Measurements from ENCODE around the gene FEM1A.
"Not testable (repeated sequence)": the region's sequence is repeated elsewhere in the genome, so short reads cannot be mapped to it uniquely, and the experiment has no call there.

FEM1A gene

DNA sequence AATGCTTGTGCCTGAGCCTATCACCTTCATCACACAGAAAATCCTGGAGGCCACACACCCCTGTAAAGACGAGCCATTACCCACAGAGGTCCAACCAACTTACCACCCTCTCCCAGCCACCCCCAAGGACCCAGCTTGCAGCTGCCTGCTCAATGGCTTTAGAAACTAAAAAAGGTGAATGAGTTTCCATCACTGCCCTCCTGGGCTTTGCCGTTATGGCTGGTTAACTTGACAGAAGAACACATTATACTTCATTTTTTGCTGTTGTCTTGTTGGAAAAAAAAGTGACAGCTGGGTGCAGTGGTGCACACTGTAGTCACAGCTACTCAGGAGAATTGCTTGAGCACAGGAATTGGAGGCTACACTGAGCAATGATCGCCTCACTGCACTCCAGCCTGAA lies 17.4 kb upstream of the FEM1A start:
- no peak for DNase-seq

DNA sequence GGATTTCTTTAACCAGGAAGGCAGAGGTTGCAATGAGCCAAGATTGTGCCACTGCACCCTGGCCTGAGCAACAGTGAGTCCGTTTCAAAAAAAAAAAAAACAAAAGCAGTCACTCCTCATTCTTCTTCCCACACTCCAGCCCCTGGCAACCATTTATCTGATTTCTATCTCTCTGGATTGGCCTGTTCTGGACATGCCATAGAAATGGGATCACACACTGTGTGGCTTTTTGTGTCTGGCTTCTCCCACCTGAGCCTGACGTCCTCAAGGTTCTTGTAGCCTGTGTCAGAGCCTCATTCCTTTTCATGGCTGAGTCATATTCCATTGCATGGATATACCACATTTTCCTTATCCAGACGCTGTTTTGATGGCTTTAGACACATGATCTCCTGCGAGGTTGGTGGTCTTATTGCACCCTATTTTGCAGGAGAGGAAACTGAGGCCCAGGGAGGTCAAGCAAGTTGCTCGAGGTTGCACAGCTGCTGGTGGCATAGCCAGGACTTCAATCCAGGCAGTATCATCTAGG lies 15.8 kb upstream of the FEM1A start:
- no peak for DNase-seq

DNA sequence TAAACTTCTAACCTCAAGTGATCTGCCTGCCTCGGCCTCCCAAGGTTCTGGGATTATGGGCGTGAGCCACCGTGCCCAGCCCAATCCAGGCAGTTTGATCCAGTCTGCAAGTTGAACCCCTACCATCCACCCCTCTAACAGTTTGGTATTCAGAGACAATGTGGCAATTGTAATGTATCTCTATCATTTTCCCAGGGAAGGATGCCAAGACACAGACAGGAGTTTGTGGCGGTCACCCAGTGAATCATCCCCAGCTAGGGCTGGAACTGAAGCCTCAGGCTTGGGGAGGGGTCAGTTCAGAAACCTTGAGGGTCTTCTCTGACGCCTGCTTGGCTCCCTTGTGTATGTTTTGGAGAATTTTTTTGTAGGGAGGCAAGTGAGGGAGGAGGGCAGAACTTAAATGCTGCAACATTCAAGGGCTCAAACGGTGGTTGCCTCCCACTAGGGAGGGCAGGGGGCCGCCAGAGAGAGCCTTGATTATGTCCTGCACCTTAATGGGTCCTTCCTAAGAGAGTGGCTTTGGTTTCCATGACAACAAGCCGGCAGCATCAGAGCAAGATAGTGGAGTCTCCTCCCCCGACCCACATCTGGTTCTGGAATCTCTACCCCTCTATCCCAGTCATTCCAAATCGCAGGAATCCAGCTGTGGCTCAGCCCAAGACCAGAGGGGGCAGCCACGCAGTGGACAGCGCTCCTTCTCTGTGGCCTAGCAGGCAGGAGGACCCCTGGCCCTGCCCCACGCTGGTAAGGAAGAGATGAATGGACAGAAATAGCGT lies 14.9 kb upstream of the FEM1A start:
- DNase-seq, result no peak

DNA sequence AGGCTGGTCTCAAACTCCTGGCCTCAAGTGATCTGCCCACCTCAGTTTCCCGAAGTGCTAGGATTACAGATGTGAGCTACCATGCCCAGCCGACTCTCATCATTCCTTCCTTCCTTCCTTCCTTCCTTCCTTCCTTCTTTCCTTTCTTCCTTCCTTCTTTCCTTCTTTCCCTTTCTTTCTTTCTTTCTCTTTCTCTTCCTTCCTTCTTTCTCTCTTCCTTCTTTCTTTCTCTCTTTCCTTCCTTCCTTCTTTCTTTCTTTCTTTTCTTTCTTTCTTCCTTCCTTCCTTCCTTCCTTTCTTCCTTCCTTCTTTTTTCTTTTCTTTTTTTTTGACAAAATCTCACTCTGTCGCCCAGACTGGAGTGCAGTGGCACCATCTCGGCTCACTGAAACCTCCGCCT lies 13.4 kb upstream of the FEM1A start:
- not testable (repeated sequence) for DNase-seq

DNA sequence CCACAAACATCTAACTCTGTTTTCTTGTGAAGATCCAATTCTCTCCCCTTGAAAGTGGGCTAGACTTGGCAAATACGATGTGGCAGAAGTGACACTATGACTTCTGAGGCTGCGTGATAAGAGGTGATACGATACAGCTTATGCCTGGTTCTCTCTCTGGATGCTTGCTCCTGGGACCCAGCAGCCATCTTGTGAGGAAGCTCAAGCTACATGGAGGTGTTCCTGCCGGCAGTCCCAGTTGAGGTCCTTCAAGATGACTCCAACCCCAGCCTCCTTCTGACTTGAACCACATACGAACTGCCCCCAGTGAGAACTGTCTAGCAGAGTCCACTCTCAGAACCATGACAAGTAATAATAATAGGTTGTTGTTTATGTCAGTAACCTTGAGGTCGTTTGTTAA lies 10.7 kb upstream of the FEM1A start:
- no peak for DNase-seq

DNA sequence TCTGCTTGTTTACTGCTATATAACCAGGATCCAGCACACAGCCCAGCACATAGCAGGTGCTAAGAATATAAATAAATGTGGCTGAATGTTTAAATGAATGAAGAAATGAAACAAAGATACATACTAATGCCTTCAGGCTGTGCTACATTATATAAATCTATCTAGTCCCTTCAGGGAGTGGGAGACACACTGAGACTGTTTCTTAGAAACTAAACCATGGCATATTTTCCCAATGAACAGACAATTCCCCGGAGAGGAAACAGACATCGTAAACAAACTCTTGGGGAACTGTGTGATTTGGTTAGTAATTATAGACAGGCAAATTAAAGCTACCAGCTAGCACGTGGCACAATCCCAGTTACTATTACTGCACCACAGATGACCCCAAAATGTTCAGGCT lies 9.7 kb upstream of the FEM1A start:
- DNase-seq, result no peak

DNA sequence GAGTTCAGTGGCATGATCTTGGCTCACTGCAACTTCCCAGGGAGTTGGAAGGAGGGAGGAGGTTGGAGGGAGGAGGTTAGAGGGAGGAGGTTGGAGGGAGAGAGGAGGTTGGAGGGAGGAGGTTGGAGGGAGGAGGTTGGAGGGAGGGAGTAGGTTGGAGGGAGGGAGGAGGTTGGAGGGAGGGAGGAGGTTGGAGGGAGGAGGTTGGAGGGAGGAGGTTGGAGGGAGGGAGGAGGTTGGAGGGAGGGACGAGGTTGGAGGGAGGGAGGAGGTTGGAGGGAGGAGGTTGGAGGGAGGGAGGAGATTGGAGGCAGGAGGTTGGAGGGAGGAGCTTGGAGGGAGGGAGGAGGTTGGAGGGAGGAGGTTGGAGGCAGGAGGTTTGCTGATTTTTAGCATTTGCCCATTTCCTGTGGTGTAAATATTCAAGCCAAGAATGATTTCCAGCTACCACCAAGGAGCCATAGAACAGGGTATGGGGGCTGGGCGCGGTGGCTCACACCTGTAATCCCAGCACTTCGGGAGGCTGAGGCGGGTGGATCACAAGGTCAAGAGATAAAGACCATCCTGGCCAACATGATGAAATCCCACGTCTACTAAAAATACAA lies 5.0 kb upstream of the FEM1A start:
- DNase-seq, result not testable (repeated sequence)

DNA sequence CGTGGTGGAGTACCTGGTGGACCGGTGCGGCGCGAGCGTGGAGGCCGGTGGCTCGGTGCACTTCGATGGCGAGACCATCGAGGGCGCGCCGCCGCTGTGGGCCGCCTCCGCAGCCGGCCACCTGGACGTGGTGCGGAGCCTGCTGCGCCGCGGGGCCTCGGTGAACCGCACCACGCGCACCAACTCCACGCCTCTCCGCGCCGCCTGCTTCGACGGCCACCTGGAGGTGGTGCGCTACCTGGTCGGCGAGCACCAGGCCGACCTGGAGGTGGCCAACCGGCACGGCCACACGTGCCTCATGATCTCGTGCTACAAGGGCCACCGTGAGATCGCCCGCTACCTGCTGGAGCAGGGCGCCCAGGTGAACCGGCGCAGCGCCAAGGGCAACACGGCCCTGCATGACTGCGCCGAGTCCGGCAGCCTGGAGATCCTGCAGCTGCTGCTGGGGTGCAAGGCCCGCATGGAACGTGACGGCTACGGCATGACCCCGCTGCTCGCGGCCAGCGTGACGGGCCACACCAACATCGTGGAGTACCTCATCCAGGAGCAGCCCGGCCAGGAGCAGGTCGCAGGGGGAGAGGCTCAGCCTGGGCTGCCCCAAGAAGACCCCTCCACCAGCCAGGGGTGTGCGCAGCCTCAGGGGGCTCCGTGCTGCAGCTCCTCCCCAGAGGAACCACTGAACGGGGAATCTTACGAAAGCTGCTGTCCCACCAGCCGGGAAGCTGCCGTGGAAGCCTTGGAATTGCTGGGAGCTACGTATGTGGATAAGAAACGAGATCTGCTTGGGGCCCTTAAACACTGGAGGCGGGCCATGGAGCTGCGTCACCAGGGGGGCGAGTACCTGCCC lies 708 bp downstream of the FEM1A start:
- peak; percentile 19 for DNase-seq

DNA sequence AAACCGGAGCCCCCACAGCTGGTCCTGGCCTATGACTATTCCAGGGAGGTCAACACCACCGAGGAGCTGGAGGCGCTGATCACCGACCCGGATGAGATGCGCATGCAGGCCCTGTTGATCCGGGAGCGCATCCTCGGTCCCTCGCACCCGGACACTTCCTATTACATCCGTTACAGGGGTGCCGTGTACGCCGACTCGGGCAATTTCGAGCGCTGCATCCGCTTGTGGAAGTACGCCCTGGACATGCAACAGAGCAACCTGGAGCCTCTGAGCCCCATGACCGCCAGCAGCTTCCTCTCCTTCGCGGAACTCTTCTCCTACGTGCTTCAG lies 1.3 kb downstream of the FEM1A start:
- not testable (repeated sequence) for DNase-seq

DNA sequence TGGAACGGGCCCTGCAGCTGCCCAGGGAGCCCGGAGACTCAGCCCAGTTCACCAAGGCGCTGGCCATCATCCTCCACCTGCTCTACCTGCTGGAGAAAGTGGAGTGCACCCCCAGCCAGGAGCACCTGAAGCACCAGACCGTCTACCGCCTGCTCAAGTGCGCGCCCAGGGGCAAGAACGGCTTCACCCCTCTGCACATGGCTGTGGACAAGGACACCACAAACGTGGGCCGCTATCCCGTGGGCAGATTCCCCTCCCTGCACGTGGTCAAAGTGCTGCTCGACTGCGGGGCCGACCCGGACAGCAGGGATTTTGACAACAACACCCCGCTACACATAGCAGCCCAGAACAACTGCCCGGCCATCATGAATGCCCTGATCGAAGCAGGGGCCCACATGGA lies 1.7 kb downstream of the FEM1A start:
- DNase-seq, result not testable (repeated sequence)

DNA sequence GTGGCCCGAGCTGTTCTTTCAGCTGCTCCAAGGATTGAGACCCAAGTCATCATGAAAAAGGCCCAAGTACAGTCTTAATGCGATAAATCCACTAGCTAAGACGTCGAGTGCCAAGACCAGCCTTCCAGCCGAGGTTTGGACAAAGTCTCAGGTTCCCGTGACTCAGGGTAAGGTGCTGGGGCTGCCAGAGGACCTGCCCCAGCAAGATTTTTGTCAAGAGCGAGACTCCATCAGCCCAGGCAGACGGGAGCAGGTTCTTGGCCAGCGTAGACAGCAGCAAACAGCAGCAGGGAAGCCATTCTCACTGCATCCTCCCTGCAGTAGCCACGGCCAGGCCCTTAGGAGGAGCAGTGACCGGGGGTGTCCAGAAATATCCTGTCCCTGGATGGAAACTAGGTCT lies 3.4 kb downstream of the FEM1A start:
- no peak for DNase-seq

DNA sequence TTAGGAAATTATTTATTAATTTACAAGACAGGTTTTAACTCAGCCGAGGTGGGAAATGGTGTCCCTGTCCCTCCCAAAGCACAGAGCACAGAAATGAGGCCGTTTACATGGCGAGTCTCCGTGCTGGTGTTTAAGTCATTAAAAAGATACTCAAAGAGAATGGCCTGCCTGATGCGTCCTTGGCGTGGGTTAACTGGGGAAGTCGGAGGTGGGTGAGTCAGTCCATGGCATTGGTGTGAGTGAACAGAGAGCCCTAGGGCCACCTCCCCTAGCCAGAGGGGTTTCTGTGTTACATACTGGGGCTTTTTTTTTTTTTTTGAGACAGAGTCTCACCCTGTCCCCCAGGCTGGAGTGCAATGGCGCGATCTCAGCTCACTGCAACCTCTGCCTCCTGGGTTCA lies 3.9 kb downstream of the FEM1A start:
- DNase-seq, result no peak

DNA sequence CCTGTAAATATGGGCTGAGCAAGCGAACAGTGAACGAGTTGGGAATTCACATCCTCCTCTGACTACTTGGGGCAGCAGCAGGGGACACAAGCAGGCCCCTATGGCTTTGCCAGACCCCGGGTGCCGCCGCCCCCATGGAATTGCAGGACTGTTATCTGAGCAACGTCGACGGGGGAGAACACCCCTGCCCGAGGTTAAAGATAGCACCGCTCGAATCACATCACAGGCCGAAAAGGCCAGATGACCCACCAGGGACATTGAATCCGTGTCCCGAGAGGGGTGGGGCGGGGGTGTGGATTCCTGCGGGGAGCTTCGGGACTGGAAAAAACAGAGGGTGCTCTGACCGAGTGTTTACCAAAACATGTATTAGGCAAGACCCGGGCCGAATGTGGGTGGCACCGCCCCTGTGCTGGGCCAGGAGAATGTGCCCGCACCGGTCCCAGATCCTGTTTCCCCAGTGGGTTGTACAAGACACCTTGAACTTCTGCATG lies 9.1 kb downstream of the FEM1A start:
- DNase-seq, result no peak

DNA sequence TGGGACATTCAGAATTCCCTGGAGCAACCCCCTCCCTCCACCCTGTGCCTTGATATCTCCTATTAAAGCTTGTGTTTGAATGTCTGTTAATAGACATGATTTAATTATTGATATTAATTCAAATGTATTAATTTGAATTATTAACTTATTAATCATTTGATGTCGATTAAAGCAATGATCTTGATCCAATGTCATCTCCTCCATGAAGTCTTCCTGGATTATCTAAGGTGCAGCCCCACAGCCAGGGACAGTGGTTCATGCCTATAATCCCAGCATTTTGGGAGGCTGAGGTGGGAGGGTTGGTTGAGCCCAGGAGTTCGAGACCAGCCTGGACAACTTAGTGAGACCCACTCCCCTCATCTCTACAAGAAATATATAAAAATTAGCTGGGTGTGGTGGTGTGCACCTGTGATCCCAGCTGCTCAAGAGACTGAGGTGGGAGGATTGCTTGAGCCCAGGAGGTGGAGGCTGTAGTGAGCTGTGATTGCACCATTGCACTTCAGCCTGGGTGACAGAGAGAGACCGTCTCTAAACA lies 9.6 kb downstream of the FEM1A start:
- DNase-seq, result no peak

DNA sequence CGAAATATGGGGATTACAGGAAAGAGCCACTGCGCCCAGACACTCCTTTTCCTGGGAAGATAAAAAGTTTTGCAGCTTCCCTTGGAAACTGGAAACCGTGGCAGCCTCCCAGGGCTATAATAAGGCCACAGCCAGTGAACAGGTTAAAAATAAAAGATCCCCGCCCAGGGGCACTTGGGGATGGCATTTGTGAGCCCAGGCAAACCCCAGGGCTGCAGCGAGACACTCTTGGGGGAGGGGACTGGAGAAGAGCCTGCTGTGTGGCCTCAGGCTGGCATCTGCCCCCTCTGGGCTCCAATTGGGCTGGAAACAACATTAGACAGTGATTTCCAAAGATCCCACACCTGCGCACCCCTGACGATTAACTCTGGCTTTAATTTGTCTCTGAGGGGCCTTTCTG lies 11.2 kb downstream of the FEM1A start:
- DNase-seq, result no peak

DNA sequence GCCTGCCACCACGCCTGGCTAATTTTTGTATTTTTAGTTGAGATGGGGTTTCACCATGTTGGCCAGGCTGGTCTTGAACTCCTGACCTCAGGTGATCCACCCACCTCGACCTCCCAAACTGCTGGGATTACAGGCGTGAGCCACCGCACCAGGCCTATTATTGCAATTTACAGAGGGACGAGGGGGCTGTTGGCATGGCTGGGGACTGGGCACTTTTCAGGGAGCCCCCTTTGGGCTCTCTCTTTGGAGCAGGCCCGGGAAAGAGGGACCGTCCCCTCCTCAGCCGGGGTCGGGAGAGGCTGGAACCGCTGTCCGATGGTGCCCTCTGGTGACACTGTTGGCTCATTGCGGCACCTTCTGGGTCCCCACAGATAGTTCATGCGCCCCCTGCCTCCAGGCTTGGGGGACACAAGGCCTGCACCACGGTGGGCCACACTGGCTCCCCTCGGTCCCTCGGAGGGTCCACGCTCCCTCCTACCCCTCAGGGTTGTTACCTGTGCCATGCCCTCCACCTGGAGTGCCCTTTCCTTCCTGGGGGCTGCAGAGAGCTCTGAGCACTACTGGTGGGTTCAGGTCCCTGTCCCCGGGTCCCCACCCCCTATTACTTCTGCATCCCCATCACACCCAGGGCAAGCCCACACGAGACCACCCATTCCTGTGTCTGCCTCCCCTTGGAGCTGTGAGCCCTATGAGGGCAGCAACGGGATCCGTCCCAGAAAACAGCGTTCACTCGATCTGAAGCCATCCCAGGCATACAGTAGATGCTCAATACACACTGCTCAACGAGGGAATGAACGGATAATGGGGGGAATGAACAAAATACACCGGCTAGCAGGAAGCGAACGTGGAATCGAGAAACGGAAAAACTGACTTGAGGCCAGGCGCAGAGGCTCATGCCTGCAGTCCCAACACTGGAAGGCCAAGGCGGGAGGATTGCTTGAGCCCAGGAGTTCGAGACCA lies 12.5 kb downstream of the FEM1A start:
- DNase-seq, result peak; percentile 85

DNA sequence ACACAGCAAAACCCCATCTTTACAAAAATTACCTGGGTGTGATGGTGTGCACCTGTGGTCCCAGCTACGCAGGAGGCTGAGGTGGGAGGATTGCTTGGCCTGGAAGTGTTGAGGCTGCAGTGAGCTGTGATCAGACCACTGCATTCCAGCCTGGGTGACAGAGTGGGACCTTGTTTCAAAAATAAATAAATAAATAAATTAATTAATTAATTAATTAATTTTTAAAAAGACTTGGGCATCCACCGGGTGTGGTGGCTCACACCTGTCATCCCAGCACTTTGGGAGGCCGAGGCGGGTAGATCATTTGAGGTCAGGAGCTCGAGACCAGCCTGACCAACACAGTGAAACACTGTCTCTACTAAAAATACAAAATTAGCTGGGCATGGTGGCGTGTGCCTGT lies 13.6 kb downstream of the FEM1A start:
- not testable (repeated sequence) for DNase-seq

DNA sequence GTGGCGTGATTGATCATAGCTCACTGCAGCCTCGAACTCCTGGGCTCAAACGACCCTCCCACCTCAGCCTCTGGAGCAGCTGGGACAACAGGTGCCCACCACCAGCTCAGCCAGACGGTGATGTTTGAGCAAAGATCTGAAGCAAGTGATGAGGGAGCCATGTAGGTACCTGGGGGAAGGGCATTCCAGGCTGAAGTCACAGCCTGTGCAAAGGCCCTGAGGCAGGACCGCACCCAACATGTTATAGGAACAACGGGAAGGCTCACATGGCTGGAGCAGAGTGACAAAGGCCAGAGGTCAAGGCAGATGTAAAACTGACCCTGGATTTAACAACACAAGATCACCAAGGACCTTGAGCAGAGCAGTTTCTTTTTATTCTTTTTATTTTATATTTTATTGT lies 14.8 kb downstream of the FEM1A start:
- no peak for DNase-seq

DNA sequence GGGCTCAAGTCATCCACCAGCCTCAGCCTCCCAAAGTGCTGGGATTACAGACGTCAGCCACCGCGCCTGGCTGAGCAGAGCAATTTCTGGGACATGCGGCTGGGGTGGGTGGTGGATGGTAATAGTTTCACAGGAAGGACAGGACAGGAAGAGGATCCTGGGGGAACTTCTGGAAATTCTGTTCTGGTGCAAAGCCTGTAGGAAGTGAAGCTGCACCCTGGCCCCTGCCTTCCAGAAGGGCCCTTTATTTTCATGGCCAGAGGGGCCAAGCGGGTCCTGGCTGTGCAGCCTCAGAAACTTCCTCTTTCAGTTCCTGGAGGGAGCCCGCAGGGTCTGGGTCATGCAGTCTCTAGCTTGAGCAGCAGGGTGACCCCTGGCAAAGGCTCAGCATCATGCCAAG lies 15.7 kb downstream of the FEM1A start:
- DNase-seq, result peak; percentile 55

DNA sequence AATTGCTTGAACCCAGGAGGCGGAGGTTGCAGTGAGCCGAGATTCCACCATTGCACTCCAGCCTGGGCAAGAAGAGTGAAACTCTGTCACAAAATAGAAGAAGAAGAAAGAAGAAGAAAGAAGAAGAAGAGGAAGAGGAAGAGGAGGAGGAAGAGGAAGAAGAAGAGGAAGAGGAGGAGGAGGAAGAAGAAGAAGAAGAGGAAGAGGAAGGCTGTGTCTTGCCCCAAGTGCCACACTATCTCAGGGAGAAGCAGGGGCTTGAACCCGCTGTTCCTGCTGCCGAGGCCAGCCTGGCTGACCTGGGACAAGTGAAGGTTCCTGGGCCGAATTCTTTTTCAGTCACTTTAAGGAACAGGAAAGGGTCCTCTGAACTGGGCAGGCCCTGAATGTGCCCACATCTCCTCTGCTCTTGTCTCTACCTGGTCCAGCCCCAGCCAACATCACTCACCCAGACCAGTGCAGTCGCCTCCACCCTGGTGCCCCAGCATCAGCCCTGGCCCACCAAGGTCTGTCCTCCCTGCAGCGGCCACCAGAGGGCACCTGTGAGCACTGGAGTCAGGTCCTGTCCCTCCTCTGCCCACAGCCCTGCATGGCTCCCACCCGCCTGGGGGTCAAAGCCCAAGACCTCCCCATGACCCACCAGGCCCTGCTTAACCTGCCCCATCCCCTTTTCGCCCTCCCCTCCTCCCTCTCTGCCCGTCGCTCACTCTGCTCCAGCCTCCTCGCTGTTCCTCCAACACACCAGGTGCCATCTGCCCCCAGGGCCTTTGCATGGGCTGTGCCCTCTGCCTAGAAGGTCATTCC lies 20.0 kb downstream of the FEM1A start:
- DNase-seq, result peak; percentile 82

All from hematopoietic multipotent progenitor cell treated with erythropoietin and hydrocortisone succinate and interleukin-3 and kit ligand, for 6 days (in vitro differentiated cells).